HG03135 (cell line): ENCODE data around the gene ILDR1.
"Not testable (repeated sequence)": the region's sequence is repeated elsewhere in the genome, so short reads cannot be mapped to it uniquely, and the experiment has no call there.

Experiments used
- ATAC-seq: cut with Tn5 transposase; IDR thresholded peaks from one replicate; pipeline ENCODE4 v1.9.1; 2021; ENCODE audit warnings: mild to moderate bottlenecking, moderate library complexity; ENCODE audit not compliant: unreplicated experiment

ILDR1 gene

GRCh38 chr3:121956363-121956762 lies 65.7 kb downstream of the ILDR1 start:
- no peak for ATAC-seq

- ATAC-seq, result no peak
Observed at GRCh38 chr3:121951291-121951919, 70.6 kb downstream of the ILDR1 start.

GRCh38 chr3:121948641-121949040 lies 73.4 kb downstream of the ILDR1 start:
- ATAC-seq, result no peak

- ATAC-seq, result no peak
Observed at GRCh38 chr3:121943431-121943830, 78.6 kb downstream of the ILDR1 start.

- no peak for ATAC-seq
Observed at GRCh38 chr3:121942116-121942786, 79.8 kb downstream of the ILDR1 start.

- ATAC-seq, result no peak
Observed at GRCh38 chr3:121941592-121941991, 80.5 kb downstream of the ILDR1 start.

- ATAC-seq, result not testable (repeated sequence)
Observed at GRCh38 chr3:121938141-121938855, 83.7 kb downstream of the ILDR1 start.
